Calu3 (cell line): ENCODE results near the gene NECTIN1. TPM values are rescaled to one million over a fixed set of nuclear protein-coding genes. Genes with fewer than 3 reads are reported as not detected.

Experiments used
- BruUV-seq: library from RNA; stranded (reverse); fragments of 400-500 nt; replicated peaks from 2 replicates; lab custom pipeline; 2021; lab: Mats Ljungman, UMichigan
- CTCF ChIA-PET: fragments of 300-600 bp; sonication (Branson Sonifier 250); formaldehyde crosslinking; loops from one replicate; lab custom pipeline; 2022; ENCODE audit warnings: antibody characterized with exemption; lab: Charles Lee
- DNase-seq: peaks from one replicate; pipeline ENCODE4 v3.0.0; 2022
- H3K27ac Mint-ChIP-seq: one replicate; pipeline ENCODE4 v1.8.0; 2022; ENCODE audit warnings: mixed read lengths; ENCODE audit not compliant: unreplicated experiment
- H3K27me3 Mint-ChIP-seq: one replicate; pipeline ENCODE4 v1.8.0; 2022; ENCODE audit warnings: mixed read lengths; ENCODE audit not compliant: unreplicated experiment
- H3K36me3 Mint-ChIP-seq: one replicate; pipeline ENCODE4 v1.8.0; 2022; ENCODE audit warnings: mild to moderate bottlenecking, moderate library complexity, mixed read lengths; ENCODE audit not compliant: insufficient read depth, unreplicated experiment
- H3K4me1 Mint-ChIP-seq: one replicate; pipeline ENCODE4 v1.8.0; 2022; ENCODE audit warnings: mild to moderate bottlenecking, low read depth, mixed read lengths; ENCODE audit not compliant: unreplicated experiment
- H3K4me3 Mint-ChIP-seq: one replicate; pipeline ENCODE4 v1.8.0; 2022; ENCODE audit warnings: mild to moderate bottlenecking, low read depth, moderate library complexity, mixed read lengths; ENCODE audit not compliant: unreplicated experiment
- H3K9me3 Mint-ChIP-seq: one replicate; pipeline ENCODE4 v1.8.0; 2022; ENCODE audit warnings: low read depth, mixed read lengths; ENCODE audit not compliant: unreplicated experiment
- CTCF ChIP-seq: fragments of 200-600 bp; IDR thresholded peaks from one replicate; pipeline ENCODE4 v1.8.0; 2022; ENCODE audit warnings: antibody characterized with exemption; ENCODE audit not compliant: unreplicated experiment
- intact Hi-C: fragments of 100-400 bp; cut with micrococcal nuclease; formaldehyde crosslinking; loops from one replicate; pipeline ENCODE4 v1.10.0; 2022; ENCODE audit not compliant: unreplicated experiment
- total RNA-seq: library from RNA; stranded (reverse); gene quantifications from 2 replicates; pipeline ENCODE4 v1.2.3, GENCODE V29; 2022

Gene NECTIN1
- total RNA-seq, 1 experiment from 2014 or later = 22.1 TPM

- Mint-ChIP-seq H3K9me3 (no peaks in the 10 kb centered on the region), H3K27ac (no peak overlapping the region), H3K36me3 (no peaks in the 10 kb centered on the region), H3K4me1 (peaks cover 6% of the 10 kb centered on the region), H3K27me3 (no peaks in the 10 kb centered on the region), H3K4me3 (no peak overlapping the region)
- intact Hi-C loops = no loop called here
- TF ChIP-seq CTCF = no peak
- DNase-seq = no peak
- CTCF ChIA-PET = no interaction called here
- no TSS peak for BruUV-seq
These were observed 57.9 kb downstream of the NECTIN1 start for GRCh38 chr11:119671051-119671450.

GRCh38 chr11:119669487-119669886, 59.5 kb downstream of the NECTIN1 start:
- H3K4me1 Mint-ChIP-seq = peaks cover 10% of the 10 kb centered on the region
- no TSS peak for BruUV-seq

DNA sequence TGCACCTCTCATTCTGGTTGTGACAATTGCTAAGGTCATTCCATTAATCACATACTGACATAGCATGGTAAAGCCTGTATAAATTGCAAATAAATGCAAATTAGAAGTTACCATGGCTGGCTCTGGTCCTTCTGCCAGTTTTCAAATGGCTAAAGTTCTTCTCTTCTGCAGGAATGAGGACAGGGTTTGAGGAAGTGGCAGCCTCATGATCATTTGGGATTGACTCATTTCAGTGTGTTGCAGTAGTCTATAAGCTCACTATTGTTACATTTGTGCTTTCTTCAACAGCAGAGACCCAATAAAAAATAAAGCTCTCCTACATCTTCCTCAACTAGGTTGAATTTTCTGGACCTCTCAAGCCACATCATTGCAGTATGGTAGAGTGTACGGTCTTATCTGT, 60.3 kb downstream of the NECTIN1 start:
- Mint-ChIP-seq H3K4me1 (peaks cover 10% of the 10 kb centered on the region), H3K9me3 (no peaks in the 10 kb centered on the region), H3K36me3 (no peaks in the 10 kb centered on the region), H3K27ac (no peak overlapping the region), H3K27me3 (no peaks in the 10 kb centered on the region), H3K4me3 (no peak overlapping the region)
- intact Hi-C loops = loop anchor here (10.0 kb wide), 1 partner anchor 56 kb away; the partner anchor contains the start of gene NECTIN1
- no peak for TF ChIP-seq CTCF
- CTCF ChIA-PET = no interaction called here
- BruUV-seq = no TSS peak
- no peak for DNase-seq

More at GRCh38 chr11:119669487-119669886, 59.5 kb downstream of the NECTIN1 start:
- no peak for DNase-seq
- Mint-ChIP-seq H3K9me3 (no peaks in the 10 kb centered on the region), H3K36me3 (no peaks in the 10 kb centered on the region), H3K4me3 (no peak overlapping the region), H3K27ac (no peak overlapping the region), H3K27me3 (no peaks in the 10 kb centered on the region)
- CTCF ChIA-PET = interaction anchor here (0.7 kb wide), 1 partner anchor 158 kb away, joined by 4 read pairs; no protein-coding TSS in a partner anchor
- TF ChIP-seq CTCF = no peak
- intact Hi-C loops = loop anchor here (10.0 kb wide), 1 partner anchor 55 kb away; the partner anchor contains the start of gene NECTIN1

DNA sequence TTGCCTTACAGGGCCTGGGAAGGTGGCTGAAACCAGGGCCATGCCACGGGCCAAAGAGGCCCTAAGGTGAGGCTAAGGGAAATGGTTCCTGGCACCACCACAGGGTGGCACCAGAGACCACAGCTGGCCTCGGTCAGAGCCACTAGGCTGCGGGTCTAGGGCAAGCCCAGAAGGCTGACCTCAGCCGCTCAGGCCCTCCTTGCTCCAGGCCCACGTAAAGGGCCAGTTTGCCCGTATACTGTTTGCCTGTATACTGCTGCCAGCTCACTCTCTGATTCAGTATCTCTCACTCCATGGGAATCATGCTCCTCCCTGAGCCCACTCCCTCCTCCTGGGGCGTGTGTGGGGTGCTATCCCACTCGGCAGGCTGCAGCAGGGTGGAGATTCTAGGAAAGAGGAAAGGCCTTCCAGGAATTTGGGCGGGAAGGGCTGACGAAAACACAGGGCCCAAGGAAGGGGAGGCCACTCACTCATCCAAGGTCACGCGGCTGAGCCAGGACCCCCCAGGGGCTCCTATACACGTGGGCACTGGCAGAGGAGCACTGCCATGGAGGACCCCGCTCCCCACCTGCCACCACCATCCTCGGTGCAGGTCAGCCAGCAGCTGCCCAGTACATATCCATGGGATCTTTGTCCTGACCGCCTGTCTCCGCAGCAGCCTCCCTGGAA, 62.4 kb downstream of the NECTIN1 start:
- BruUV-seq = no TSS peak
- Mint-ChIP-seq H3K27ac (no peak overlapping the region), H3K4me1 (peaks cover 10% of the 10 kb centered on the region), H3K4me3 (no peak overlapping the region), H3K27me3 (no peaks in the 10 kb centered on the region), H3K9me3 (no peaks in the 10 kb centered on the region), H3K36me3 (no peaks in the 10 kb centered on the region)
- DNase-seq = peak; percentile 76
- intact Hi-C loops = loop anchor here (1.0 to 10.0 kb wide), 3 partner anchors 58 to 442 kb away; partner anchors contain the start of gene NECTIN1
- peak; percentile 76 for TF ChIP-seq CTCF
- CTCF ChIA-PET = no interaction called here
